C1 segment of cervical spinal cord (tissue), 14 donors: Measurements from ENCODE around the gene CNTN1.

Source experiments
- DNase-seq, 14 donors: peaks; one replicate each; lab custom pipeline; 2025; lab: John Stamatoyannopoulos, UW

Gene CNTN1

DNA sequence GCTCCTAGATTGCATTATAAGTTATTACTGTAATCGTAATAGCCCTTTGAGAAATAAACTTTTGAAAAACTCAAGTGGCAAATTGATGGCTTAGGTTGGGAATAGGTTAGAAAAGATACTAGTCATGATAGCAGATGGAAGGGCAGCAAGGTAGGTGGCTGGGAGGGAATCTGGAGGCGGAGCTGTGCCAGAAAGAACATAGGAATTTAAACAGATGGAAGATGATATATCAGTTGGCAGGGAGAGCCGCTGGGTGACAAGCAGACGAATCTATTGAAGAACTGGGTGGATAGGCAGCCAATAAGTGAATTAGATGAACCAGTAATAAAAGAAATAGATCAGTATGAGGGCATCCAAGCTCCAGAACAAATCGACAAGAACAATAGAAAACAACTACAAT lies 142.1 kb downstream of the CNTN1 start:
- DNase-seq = peak in 2 of 14 donors; percentile 18 to 93

GRCh38 chr12:40837891-40838429 lies 145.7 kb downstream of the CNTN1 start:
- DNase-seq = peak in 1 of 14 donors; percentile 77

DNA sequence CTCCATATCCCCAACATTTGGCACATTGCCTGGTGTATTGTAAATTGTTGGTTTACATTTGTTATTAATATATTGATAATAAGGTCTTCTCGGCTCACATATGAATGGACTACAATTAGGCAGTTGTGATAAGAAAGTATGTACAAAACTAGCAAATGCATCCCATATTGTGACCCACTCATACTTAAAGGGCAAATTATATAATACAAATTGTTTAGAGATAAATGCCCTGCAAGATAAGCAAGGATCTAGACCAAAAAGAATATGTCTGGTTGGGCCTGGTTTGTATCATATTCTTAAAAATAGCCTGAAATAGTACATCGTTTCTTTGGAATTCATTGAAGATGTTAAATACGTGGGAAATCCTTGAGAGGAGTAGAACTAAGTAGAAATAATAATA lies 151.3 kb downstream of the CNTN1 start:
- DNase-seq = no peak

DNA sequence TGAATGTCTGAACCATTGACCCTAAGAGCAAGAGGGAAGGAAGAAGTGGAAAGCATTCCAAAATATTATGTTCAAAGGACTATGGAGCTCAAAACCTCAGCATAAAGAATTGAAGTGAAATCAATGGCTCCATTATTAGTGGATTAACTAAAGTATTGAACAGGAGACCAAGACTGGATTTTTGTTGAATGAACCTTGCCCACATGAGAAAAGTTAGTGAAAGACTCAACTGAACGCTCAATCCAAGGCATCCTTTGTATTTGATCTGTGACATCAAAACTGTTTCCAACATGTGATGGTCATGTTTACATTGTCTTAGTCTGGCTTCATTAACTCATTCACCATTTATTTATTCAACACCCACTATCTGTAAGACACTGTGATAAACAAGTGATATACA lies 161.0 kb downstream of the CNTN1 start:
- no peak for DNase-seq

GRCh38 chr12:40854604-40855003 lies 162.4 kb downstream of the CNTN1 start:
- DNase-seq = no peak

DNA sequence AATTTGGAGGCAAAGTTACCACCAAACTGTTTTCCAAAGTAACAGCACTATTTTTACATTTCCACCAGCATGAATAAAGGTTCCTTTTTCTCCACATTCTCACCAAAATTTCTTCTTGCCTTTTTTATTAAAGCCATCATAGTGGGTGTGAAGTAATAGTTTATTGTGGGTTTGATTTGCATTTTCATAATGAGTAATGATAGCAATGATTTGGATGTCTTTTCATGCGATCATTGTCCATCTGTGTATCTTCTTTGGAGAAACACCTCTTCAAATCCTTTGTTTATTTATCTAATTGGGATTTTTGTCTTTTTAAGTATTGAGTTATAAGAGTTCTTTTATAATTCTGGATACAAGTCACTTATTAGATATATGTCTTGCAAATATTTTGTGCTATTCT lies 172.7 kb downstream of the CNTN1 start:
- DNase-seq = peak in 1 of 14 donors; percentile 77

GRCh38 chr12:40870981-40871380 lies 178.7 kb downstream of the CNTN1 start:
- DNase-seq = peak in 1 of 14 donors; percentile 16

DNA sequence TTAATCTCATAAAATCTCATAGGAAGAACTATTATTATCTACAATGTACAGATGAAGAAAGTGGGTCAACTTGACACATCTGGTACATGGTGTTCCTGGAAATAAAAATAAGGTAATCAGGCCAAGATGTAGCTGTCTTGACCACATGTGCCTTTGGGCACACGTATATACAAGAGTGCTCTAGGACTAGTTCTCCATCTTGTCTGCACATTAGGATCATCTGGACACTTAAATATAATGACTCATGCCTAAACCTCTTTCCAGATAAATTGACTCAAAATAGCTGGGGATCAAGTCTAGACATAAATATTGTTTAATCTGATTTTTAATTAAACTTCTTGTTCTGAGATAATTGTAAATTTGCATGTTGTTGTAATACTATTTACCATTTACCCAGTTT lies 182.6 kb downstream of the CNTN1 start:
- DNase-seq = no peak

DNA sequence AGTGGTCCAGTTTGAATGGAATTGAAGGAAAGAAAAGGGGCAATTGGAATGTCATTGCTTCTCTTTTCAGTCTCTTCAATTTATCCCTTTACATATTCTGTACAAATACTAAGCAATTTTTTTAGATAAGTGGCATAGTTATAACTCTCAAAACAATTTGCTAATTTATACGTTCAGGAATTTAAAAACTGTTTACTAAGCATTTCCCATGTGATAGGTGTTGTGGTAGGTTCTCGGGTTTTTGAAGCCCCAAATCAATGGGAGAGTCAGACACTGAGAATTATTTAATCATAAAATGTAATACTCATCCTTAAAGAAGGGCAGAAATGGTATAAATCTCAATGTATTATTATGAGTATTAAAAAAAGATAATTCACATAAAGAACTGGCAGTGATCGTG lies 197.1 kb downstream of the CNTN1 start:
- DNase-seq = no peak

GRCh38 chr12:40892528-40892927 lies 200.3 kb downstream of the CNTN1 start:
- no peak for DNase-seq

GRCh38 chr12:40898505-40898904 lies 206.3 kb downstream of the CNTN1 start:
- DNase-seq = no peak

- peak in 4 of 14 donors; percentile 0 to 74 (median 2) for DNase-seq
Observed at GRCh38 chr12:40903040-40903439, 210.8 kb downstream of the CNTN1 start.

DNA sequence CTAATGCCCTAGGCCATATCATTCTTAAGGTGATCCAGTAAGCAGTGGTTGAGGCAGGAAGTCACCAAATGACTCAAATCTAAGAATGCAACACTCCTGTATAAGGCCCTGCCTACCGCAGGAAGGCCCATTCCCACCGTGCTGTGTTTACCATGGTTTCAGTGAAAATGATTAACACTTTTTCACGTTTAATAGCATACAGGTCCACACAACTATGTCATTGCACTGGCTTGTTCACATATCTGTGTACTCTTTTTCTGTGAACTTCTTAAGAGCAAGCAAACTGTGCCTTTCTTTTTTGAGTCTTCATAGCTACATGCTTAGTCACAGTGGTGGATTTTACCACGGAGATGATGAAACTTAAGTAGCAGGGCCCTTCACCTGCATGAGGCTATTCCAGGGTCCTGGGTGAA lies 214.9 kb downstream of the CNTN1 start:
- DNase-seq = no peak

- no peak for DNase-seq
Observed at GRCh38 chr12:40911676-40912075, 219.4 kb downstream of the CNTN1 start.

- no peak for DNase-seq
Observed at GRCh38 chr12:40915172-40915571, 222.9 kb downstream of the CNTN1 start.

GRCh38 chr12:40917561-40917960 lies 225.3 kb downstream of the CNTN1 start:
- peak in 1 of 14 donors; percentile 34 for DNase-seq

DNA sequence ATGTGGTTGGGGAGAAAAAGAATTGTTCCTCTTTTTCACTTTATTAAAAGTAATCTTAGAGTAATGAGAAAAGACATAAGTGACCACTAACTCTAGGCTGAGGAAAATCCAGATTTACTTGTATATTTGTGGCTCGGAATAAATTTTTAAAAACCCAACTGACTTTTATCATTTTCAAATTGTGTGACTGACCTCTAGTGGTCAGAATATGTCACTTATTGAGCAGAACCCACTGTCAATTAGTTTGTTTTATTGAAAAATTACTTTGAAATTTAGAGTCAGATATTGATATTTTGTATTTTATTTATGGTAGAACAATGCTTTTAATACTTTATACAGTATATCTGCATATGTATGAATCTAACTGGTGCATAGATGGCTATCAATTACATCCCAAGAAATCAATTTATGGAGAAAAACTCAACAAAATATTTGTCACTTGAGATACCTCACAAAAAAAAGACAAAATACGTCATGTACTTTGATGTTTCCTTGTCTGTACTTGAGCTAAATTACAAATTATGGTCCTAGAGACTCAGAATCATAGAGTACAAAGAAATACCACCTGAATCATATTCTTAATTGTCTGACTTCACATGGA lies 229.4 kb downstream of the CNTN1 start:
- DNase-seq = peak in 1 of 14 donors; percentile 45

DNA sequence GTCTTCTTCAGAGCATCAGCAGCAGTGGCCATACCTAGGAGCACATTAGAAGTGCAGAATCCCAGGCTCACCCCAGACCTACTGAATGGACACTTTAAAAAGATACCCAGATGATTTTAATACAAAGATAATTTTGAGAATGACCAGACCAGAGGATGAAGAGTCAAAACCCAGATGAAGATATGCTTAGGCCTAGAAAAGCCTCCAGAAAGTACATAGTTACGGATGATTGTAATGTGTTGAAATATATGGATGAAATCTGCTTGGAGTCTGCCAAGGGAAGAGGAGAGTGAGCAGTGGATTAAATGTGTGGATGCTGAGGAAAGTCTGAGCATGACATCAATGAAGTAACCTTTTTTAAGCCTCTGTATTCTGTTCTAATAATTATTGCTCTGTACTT lies 245.7 kb downstream of the CNTN1 start:
- no peak for DNase-seq

- no peak for DNase-seq
Observed at GRCh38 chr12:40942326-40942725, 250.1 kb downstream of the CNTN1 start.

- DNase-seq = no peak
Observed at GRCh38 chr12:40945772-40946171, 253.5 kb downstream of the CNTN1 start.

DNA sequence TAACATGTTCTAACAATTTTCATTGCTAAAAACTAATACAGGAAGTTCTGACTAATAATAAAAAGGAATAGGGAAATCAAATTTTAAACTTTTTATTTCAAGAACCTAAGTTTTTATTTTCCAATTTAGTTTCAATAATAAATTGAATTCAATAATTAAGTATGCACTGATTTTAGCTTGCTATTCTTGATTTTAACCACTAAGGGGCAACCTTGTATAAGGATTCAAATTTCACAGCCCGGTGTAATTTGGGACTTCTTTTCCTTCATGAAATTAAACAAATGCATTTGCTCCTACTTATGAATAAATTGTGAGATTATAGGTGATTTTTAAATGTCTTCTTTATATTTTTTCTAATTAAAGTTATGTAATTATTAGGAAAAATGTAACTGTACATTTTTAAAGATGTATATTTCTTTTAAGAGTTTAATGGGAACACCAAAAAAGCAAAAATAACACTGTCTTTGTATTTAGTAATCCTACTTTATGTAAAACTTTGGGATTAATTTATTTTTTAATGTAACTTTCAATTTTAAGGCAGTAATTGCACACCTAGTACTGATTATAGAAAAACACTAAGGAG lies 254.5 kb downstream of the CNTN1 start:
- peak in 1 of 14 donors; percentile 6 for DNase-seq

- DNase-seq = no peak
Observed at GRCh38 chr12:40947797-40948196, 255.6 kb downstream of the CNTN1 start.

- no peak for DNase-seq
Observed at GRCh38 chr12:40953076-40953475, 260.8 kb downstream of the CNTN1 start.
